HG02588 (cell line): ENCODE data around the gene FER1L5.

Experiments
- ATAC-seq: cut with Tn5 transposase; IDR thresholded peaks from one replicate; pipeline ENCODE4 v1.9.1; 2021; ENCODE audit warnings: mild to moderate bottlenecking, moderate library complexity; ENCODE audit not compliant: unreplicated experiment

The FER1L5 gene

GRCh38 chr2:96694816-96695455 lies 52.4 kb downstream of the FER1L5 start:
- ATAC-seq, result no peak

GRCh38 chr2:96695602-96696001 lies 53.0 kb downstream of the FER1L5 start:
- no peak for ATAC-seq

DNA sequence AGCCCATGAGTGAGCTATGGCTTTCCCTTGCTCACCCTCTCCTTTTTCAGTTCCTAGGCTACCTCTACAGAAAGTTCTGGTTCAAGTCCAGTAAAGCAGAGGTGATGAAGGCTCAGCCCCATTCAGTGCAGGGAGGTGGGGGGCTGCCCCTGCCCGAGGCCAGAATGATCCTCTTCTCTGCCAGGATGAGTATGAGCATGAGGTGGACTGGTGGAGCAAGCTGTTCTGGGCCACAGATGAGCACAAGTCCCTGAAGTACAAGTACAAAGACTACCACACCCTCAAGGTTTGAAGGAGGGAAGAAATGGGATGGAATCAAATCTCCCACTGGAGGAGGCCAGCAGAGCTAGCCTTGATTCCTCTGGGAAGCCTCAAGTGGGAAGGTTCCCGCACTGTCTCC lies 54.9 kb downstream of the FER1L5 start:
- no peak for ATAC-seq

DNA sequence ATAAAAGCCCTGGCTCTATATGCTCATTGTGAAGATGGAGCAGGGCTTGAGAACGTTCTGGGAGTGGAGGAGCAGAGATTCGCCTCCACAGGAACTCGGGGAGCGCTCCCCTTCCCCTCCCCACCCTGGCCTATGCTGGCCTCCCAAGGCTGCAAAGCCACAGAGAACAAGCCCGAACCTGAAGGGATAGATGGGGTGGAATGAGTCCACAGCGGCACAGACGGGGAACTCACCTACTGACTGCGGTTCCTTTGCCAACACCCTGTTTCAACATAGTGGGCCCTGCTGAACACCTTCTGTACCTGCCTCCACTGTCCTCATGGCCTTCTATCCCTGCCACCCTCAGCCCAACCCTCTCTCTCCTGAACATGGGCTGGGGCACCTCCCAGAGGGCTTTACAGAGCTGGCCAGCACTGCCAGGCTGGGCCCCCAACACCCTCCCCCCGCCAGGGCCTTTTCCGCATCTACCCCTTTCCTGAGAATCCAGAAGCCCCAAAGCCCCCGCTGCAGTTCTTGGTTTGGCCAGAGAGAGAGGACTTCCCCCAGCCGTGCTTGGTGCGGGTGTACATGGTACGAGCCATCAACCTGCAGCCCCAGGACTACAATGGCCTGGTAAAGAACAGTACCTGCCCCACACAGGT lies 55.8 kb downstream of the FER1L5 start:
- ATAC-seq, result no peak

GRCh38 chr2:96699021-96699420 lies 56.5 kb downstream of the FER1L5 start:
- no peak for ATAC-seq

- ATAC-seq, result no peak
These were observed 57.1 kb downstream of the FER1L5 start for GRCh38 chr2:96699621-96700020.

DNA sequence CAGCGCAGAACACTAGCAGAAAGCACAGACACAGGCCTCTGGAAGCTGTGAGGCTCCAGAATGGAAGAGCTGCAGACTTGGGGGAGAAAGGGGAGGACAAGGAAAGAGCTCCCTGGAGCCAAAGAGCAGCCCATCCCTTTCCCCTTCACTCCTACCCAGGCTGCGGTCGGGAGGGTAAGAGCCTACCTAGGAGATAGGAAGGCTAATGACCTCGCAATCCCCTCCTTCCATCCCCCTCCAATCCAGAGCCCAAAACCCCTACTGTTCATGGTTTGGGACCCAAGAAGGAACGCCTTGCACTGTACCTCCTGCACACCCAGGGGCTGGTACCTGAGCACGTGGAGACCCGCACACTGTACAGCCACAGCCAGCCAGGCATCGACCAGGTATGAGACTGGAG lies 57.5 kb downstream of the FER1L5 start:
- no peak for ATAC-seq

- ATAC-seq, result no peak
These were observed 59.1 kb downstream of the FER1L5 start for GRCh38 chr2:96701636-96702035.

- ATAC-seq, result no peak
These were observed 59.7 kb downstream of the FER1L5 start for GRCh38 chr2:96702098-96702785.

DNA sequence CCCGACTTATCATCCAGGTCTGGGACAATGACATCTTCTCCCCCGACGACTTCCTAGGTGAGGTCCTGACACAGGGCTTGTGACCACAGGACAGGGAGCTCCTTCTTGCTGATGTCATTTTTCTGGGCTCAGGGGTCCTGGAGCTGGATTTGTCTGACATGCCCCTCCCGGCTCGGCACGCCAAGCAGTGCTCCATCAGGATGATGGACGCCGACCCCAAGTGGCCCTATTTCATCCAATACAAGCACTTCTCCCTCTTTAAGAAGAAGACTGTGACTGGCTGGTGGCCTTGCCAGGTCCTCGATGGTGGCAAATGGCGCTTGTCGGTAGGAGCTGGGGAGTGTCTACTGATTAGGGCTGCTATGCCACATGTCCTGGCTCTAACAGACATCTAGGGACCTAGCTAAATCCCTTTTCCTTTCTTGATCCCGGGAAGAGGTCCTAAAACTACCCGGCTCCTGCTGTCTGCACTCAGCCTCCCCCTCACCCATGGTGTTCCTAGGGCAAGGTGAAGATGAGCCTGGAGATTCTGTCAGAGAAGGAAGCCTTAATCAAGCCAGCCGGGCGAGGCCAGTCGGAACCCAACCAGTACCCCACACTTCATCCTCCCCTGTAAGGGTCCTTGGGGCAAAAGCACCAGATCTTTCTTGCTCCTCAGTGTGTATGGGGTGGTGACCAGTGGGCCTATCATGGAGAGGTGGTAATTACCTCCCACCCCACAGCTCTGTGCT lies 60.6 kb downstream of the FER1L5 start:
- ATAC-seq, result no peak

GRCh38 chr2:96710985-96711384 lies 68.4 kb downstream of the FER1L5 start:
- no peak for ATAC-seq

DNA sequence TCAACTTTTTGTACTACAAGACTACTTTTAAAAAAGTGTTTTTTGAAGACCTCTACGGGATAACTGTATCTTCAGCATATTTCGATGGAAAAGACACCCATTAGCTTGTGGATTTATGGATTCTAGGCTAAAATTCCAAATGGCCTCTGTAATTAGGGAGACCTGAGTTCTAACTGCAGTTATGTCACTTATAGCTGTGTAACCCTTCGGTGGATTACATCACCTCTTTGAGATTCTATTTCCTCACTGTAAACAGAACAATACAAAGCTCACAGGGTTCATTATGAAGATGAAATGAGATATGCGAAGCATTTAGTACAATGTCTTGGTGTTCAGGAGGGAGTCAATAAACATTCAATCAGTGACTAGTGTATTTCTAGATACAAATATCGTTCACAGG lies 73.1 kb downstream of the FER1L5 start:
- no peak for ATAC-seq

DNA sequence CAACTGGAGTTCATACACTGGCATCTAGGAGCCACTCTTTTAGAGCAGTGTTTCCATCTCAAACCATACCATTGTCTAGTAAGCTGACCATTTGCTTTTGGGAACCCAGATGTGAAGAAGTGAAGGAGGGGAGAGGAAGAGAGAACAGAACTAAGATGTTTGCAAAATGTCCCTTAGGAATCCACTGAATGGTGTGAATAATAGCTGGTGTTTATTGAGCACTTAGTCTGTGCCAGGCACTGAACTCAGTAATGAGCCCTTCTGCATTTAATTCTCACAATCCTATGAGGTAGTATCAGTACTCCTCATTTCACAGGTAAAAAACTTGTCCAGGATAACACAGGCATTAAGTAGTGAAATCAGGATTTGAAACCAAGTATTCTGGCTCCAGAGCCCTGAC lies 73.8 kb downstream of the FER1L5 start:
- no peak for ATAC-seq

DNA sequence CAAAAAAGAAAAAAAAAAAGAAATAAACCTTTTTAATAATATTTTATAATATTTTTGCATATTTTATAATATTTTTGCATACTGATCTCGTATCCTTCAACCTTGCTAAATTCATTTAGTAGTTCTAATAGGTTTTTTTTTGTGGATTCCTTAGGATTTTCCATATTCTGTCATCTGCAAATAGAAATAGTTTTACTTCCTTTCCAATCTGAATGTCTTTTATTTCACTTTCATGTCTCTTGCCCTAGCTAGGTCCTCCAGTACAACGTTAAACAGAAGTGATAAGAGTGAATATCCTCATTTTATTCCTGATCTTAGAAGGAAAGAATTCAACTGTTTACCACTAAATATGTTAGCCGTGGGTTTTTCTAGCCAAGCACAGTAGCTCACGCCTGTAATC lies 83.6 kb downstream of the FER1L5 start:
- no peak for ATAC-seq

- no peak for ATAC-seq
These were observed 84.9 kb downstream of the FER1L5 start for GRCh38 chr2:96727431-96727830.

GRCh38 chr2:96729748-96730147 lies 87.2 kb downstream of the FER1L5 start:
- ATAC-seq, result no peak

- ATAC-seq, result no peak
These were observed 87.6 kb downstream of the FER1L5 start for GRCh38 chr2:96730212-96730611.

DNA sequence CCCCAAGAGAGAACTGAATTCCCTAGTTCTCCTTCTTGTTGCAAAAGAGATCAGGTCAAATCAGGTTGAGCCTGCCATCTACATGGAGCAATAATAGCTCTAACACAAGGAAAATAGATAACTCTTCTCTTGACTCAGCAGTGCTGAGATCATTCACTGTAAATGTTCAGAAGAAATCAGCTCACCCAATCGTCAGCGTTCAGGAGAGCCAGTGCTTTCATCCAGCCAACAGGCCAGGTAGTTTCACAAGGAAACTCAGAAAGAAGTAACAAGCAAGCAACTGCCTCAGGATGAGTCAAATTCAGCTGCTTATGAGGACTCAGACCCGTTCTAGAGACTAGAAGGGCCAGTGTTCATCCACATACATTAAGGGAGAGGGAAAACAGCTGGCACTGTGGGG lies 91.4 kb downstream of the FER1L5 start:
- no peak for ATAC-seq

- ATAC-seq, result no peak
These were observed 92.5 kb downstream of the FER1L5 start for GRCh38 chr2:96734880-96735583.

GRCh38 chr2:96737251-96737650 lies 94.7 kb downstream of the FER1L5 start:
- ATAC-seq, result no peak

DNA sequence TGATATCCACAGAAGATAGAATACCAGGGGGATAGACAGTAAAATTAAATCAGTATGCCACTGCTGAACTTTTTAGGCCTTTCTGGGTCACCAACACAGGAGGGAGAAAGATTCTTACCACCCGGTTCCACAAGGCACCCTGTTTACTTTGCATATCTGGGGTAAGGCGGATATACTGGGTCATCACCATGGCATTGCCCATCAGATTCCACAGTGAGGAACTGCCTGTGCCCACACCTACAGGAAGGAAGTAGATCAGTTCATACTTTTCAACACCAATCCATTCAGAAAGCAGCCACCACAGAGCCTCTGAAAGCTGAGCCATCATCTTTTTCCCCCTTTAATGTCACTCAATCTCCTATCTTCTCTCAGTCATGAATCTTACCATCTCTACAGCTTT lies 95.3 kb downstream of the FER1L5 start:
- no peak for ATAC-seq
